Activated T-helper 2 cell treated with anti-CD3 and anti-CD28 coated beads, Interferon-gamma antibody, Interleukin-2, Interleukin-4, amounts not matched to agents 10 μg/mL and 5 μg/mL and 100 μg/mL, durations not matched to agents 14 hours and 24 hours and 36 hours (primary cell): ENCODE results near the gene CEBPA. TPM values are rescaled to one million over a fixed set of nuclear protein-coding genes. Genes with fewer than 3 reads are reported as not detected.

Source experiments
- DNase-seq: peaks from one replicate; pipeline ENCODE4 v3.0.0; 2021; ENCODE audit warnings: low spot score
- H3K27ac Mint-ChIP-seq: one replicate; pipeline ENCODE4 v1.8.0; 2021; ENCODE audit warnings: mixed read lengths
- H3K27me3 Mint-ChIP-seq: one replicate; pipeline ENCODE4 v1.8.0; 2021; ENCODE audit warnings: low read depth, mixed read lengths
- H3K36me3 Mint-ChIP-seq: one replicate; pipeline ENCODE4 v1.8.0; 2021; ENCODE audit warnings: low read depth, mixed read lengths
- H3K4me1 Mint-ChIP-seq: one replicate; pipeline ENCODE4 v1.8.0; 2021; ENCODE audit warnings: low read depth, mixed read lengths
- H3K4me3 Mint-ChIP-seq: one replicate; pipeline ENCODE4 v1.8.0; 2021; ENCODE audit warnings: low read depth, mild to moderate bottlenecking, moderate library complexity, mixed read lengths
- H3K9me3 Mint-ChIP-seq: one replicate; pipeline ENCODE4 v1.8.0; 2021; ENCODE audit warnings: mixed read lengths
- intact Hi-C: fragments of 100-400 bp; cut with micrococcal nuclease; formaldehyde crosslinking; loops from one replicate; pipeline ENCODE4 v1.15.1; 2023
- total RNA-seq: library from RNA; stranded (reverse); gene quantifications from 2 replicates; pipeline ENCODE4 v1.2.3, GENCODE V29; 2022

Gene CEBPA
- total RNA-seq, 1 donor from 2014 or later = 0.73 TPM

- H3K4me3 Mint-ChIP-seq = no peak overlapping the region
- H3K27me3 Mint-ChIP-seq = no peaks in the 10 kb centered on the region
- intact Hi-C loops = no loop called here
- no peaks in the 10 kb centered on the region for H3K36me3 Mint-ChIP-seq
- DNase-seq = no peak
- no peak overlapping the region for H3K27ac Mint-ChIP-seq
- H3K4me1 Mint-ChIP-seq = no peaks in the 10 kb centered on the region
- H3K9me3 Mint-ChIP-seq = no peaks in the 10 kb centered on the region
Measured at GRCh38 chr19:33251526-33252090, 50.7 kb downstream of the CEBPA start.

- no peaks in the 10 kb centered on the region for H3K36me3 Mint-ChIP-seq
- no peaks in the 10 kb centered on the region for H3K27me3 Mint-ChIP-seq
- no peaks in the 10 kb centered on the region for H3K9me3 Mint-ChIP-seq
- H3K27ac Mint-ChIP-seq = no peak overlapping the region
- no peak overlapping the region for H3K4me3 Mint-ChIP-seq
- no peak for DNase-seq
- intact Hi-C loops = no loop called here
- H3K4me1 Mint-ChIP-seq = no peaks in the 10 kb centered on the region
Measured at GRCh38 chr19:33251076-33251475, 51.3 kb downstream of the CEBPA start.

GRCh38 chr19:33250500-33250899, 51.8 kb downstream of the CEBPA start:
- no peaks in the 10 kb centered on the region for H3K36me3 Mint-ChIP-seq
- H3K4me1 Mint-ChIP-seq = no peaks in the 10 kb centered on the region
- H3K9me3 Mint-ChIP-seq = peaks cover 4% of the 10 kb centered on the region
- no peak for DNase-seq
- no peak overlapping the region for H3K27ac Mint-ChIP-seq
- intact Hi-C loops = no loop called here
- no peaks in the 10 kb centered on the region for H3K27me3 Mint-ChIP-seq
- H3K4me3 Mint-ChIP-seq = no peak overlapping the region

Other genes starting within 250 kb of the CEBPA start
- gene RHPN2, start 237.6 kb downstream of the CEBPA start, total RNA-seq = 3.5 and 5.0 TPM in 2 replicates
- gene GPATCH1, start 221.4 kb downstream of the CEBPA start, total RNA-seq = 11.9 and 13.1 TPM in 2 replicates
- gene WDR88, start 170.4 kb downstream of the CEBPA start, total RNA-seq = not detected in 2 replicates
- gene LRP3, start 108.2 kb downstream of the CEBPA start, total RNA-seq = 0.21 and 0.30 TPM in 2 replicates
- not detected in 2 replicates for gene SLC7A10, start 76.7 kb downstream of the CEBPA start, total RNA-seq
- 26.1 and 26.5 TPM in 2 replicates for gene CEBPG, start 71.2 kb upstream of the CEBPA start, total RNA-seq
- gene PEPD, start 219.3 kb upstream of the CEBPA start, total RNA-seq = 18.9 and 23.8 TPM in 2 replicates